HEK293 (cell line): Measurements from ENCODE around the gene UTP4.
A peak's percentile ranks its signal among the peaks of the same experiment; 100 is the strongest.

Experiments used
- CTCF ChIA-PET: fragments of 350-600 bp; formaldehyde crosslinking; extraction: SDS; loops from one replicate; lab custom pipeline; 2021; ENCODE audit warnings: antibody characterized with exemption; lab: Yijun Ruan, JAX
- POLR2A ChIA-PET: fragments of 300-600 bp; formaldehyde crosslinking; extraction: SDS; loops from one replicate; lab custom pipeline; 2020; ENCODE audit warnings: antibody characterized with exemption, inconsistent platforms; lab: Yijun Ruan, JAX
- H3K27ac ChIP-seq: fragments of 200-500 bp; sonication (Bioruptor generic); 2 replicates; pipeline ENCODE4 v1.5.1; 2014; ENCODE audit warnings: low read depth, low read length, control low read depth, inconsistent platforms; ENCODE audit errors: extremely low read depth
- H3K36me3 ChIP-seq, 2 experiments: fragments of 200-500 bp in 1 of 2; sonication (Bioruptor generic) in 1 of 2; 1 replicate in 1 of 2; 2 replicates in 1 of 2; pipeline ENCODE4 v1.5.1; 2014 to 2017; ENCODE audit warnings: inconsistent platforms in 2 of 2, low read length in 2 of 2; ENCODE audit not compliant: control insufficient read depth in 2 of 2, insufficient read depth in 1 of 2
- H3K4me1 ChIP-seq: fragments of 200-500 bp; sonication (Bioruptor generic); 2 replicates; pipeline ENCODE4 v1.5.1; 2014; ENCODE audit warnings: mild to moderate bottlenecking, low read length, inconsistent platforms; ENCODE audit not compliant: control insufficient read depth, insufficient read depth
- H3K4me3 ChIP-seq: 2 replicates; pipeline ENCODE4 v1.5.1; 2011; ENCODE audit warnings: low read depth, mild to moderate bottlenecking, control low read depth, low read length, moderate library complexity
- H3K9me3 ChIP-seq: fragments of 200-500 bp; sonication (Bioruptor generic); 2 replicates; pipeline ENCODE4 v1.5.1; 2014; ENCODE audit warnings: low read depth, low read length, inconsistent platforms; ENCODE audit not compliant: control insufficient read depth, insufficient read depth
- GLI2 ChIP-seq: fragments of 450-650 bp; formaldehyde crosslinking; IDR thresholded peaks from 2 replicates; pipeline ENCODE4; 2017; ENCODE audit warnings: missing biosample characterization, missing genetic modification characterization, low read depth, borderline replicate concordance
- KLF8 ChIP-seq: fragments of 450-650 bp; formaldehyde crosslinking; IDR thresholded peaks from 2 replicates; pipeline ENCODE4 v1.5.1; 2016; ENCODE audit warnings: missing biosample characterization, missing genetic modification characterization
- MZF1 ChIP-seq: fragments of 450-650 bp; formaldehyde crosslinking; IDR thresholded peaks from 2 replicates; pipeline ENCODE4 v1.5.1; 2017; ENCODE audit warnings: missing biosample characterization, missing genetic modification characterization, borderline replicate concordance
- PRDM1 ChIP-seq: fragments of 450-650 bp; formaldehyde crosslinking; IDR thresholded peaks from 2 replicates; pipeline ENCODE4; 2016; ENCODE audit warnings: missing biosample characterization, missing genetic modification characterization
- PRDM10 ChIP-seq: fragments of 450-650 bp; formaldehyde crosslinking; IDR thresholded peaks from 2 replicates; pipeline ENCODE4 v1.5.1; 2016; ENCODE audit warnings: missing biosample characterization, missing genetic modification characterization
- REST ChIP-seq: fragments of 450-650 bp; formaldehyde crosslinking; IDR thresholded peaks from 2 replicates; pipeline ENCODE4 v1.5.1; 2016; ENCODE audit warnings: missing biosample characterization, missing genetic modification characterization
- ZBTB44 ChIP-seq: fragments of 450-650 bp; IDR thresholded peaks from 2 replicates; pipeline ENCODE4 v1.5.1; 2018; ENCODE audit warnings: missing biosample characterization, mild to moderate bottlenecking, missing genetic modification characterization
- ZBTB8A ChIP-seq: fragments of 450-650 bp; formaldehyde crosslinking; IDR thresholded peaks from 2 replicates; pipeline ENCODE4 v1.5.1; 2016; ENCODE audit warnings: missing biosample characterization, missing genetic modification characterization
- ZNF248 ChIP-seq: fragments of 450-650 bp; formaldehyde crosslinking; IDR thresholded peaks from 2 replicates; pipeline ENCODE4 v1.5.1; 2017; ENCODE audit warnings: missing biosample characterization, missing genetic modification characterization
- ZNF362 ChIP-seq: fragments of 450-650 bp; formaldehyde crosslinking; IDR thresholded peaks from 2 replicates; pipeline ENCODE4 v1.5.1; 2016; ENCODE audit warnings: missing biosample characterization, missing genetic modification characterization
- ZNF37A ChIP-seq: fragments of 450-650 bp; IDR thresholded peaks from 2 replicates; pipeline ENCODE4 v1.5.1; 2018; ENCODE audit warnings: missing biosample characterization, missing genetic modification characterization
- ZNF416 ChIP-seq: fragments of 450-650 bp; formaldehyde crosslinking; IDR thresholded peaks from 2 replicates; pipeline ENCODE4 v1.5.1; 2016; ENCODE audit warnings: missing biosample characterization, missing genetic modification characterization
- ZNF473 ChIP-seq: fragments of 450-650 bp; formaldehyde crosslinking; IDR thresholded peaks from 2 replicates; pipeline ENCODE4 v1.5.1; 2017; ENCODE audit warnings: missing biosample characterization, missing genetic modification characterization
- ZNF654 ChIP-seq: fragments of 450-650 bp; formaldehyde crosslinking; IDR thresholded peaks from 2 replicates; pipeline ENCODE4 v1.5.1; 2016; ENCODE audit warnings: low read depth, missing biosample characterization, missing genetic modification characterization
- ZNF768 ChIP-seq: fragments of 450-650 bp; formaldehyde crosslinking; IDR thresholded peaks from 2 replicates; pipeline ENCODE4 v1.5.1; 2018; ENCODE audit warnings: missing biosample characterization, mild to moderate bottlenecking, missing genetic modification characterization

The UTP4 gene

GRCh38 chr16:69108064-69108904 lies 24.2 kb upstream of the UTP4 start:
- no peaks in the 10 kb centered on the region; the same call in 1 of the 2 replicates for H3K4me1 ChIP-seq
- no peak overlapping the region for H3K27ac ChIP-seq
- H3K9me3 ChIP-seq, result no peaks in the 10 kb centered on the region
- peaks cover 0 to 17% of the 10 kb centered on the region in 2 experiments; a peak in 1 of 3 replicates for H3K36me3 ChIP-seq
- TF ChIP-seq PRDM10 (tag by site-specific recombination), result 0 out of 2 replicates have a peak, but pooled peaks have one; percentile 21
- no peak for TF ChIP-seq MZF1 (tag by site-specific recombination)
- TF ChIP-seq ZNF473 (tag by site-specific recombination), result no peak
- no peak for TF ChIP-seq ZBTB8A (tag by site-specific recombination)
- no peak for TF ChIP-seq GLI2 (tag by site-specific recombination)
- TF ChIP-seq ZNF37A (tag by site-specific recombination), result no peak
- TF ChIP-seq ZNF362 (tag by site-specific recombination), result no peak
- TF ChIP-seq ZNF416 (tag by site-specific recombination), result no peak
- no peak for TF ChIP-seq REST (tag by site-specific recombination)
- TF ChIP-seq PRDM1, result peak; percentile 99
- no peak for TF ChIP-seq KLF8 (tag by site-specific recombination)
- TF ChIP-seq ZNF654, result no peak
- TF ChIP-seq ZBTB44 (tag by site-specific recombination), result peak; percentile 75
- 0 out of 2 replicates have a peak, but pooled peaks have one; percentile 42 for TF ChIP-seq ZNF768 (tag by site-specific recombination)
- no peak for TF ChIP-seq ZNF248 (tag by site-specific recombination)
- TF ChIP-seq, all 188 proteins: peak for 4
- POLR2A ChIA-PET, result interaction anchor here (1.3 kb wide), 1 partner anchor 25 kb away, joined by 3 read pairs; no protein-coding TSS in a partner anchor
- CTCF ChIA-PET, result interaction anchor here (0.6 to 1.9 kb wide), 4 partner anchors 15 to 262 kb away, joined by 3 to 19 read pairs (median 4); no protein-coding TSS in a partner anchor
- no peak overlapping the region for H3K4me3 ChIP-seq
